WTC11 (cell line): ENCODE data around the gene EIF3M. TPM values are rescaled to one million over a fixed set of nuclear protein-coding genes. Genes with fewer than 3 reads are reported as not detected.

Source experiments
- ELF4 ChIP-seq: sonication (generic); formaldehyde crosslinking; IDR thresholded peaks from 2 replicates; pipeline ENCODE4 v1.8.1; 2022; ENCODE audit warnings: low read depth, mild to moderate bottlenecking, moderate library complexity, missing genetic modification reagents
- ESRRA ChIP-seq: sonication (generic); formaldehyde crosslinking; IDR thresholded peaks from 2 replicates; pipeline ENCODE4 v1.8.1; 2022; ENCODE audit warnings: mild to moderate bottlenecking, missing genetic modification reagents, borderline replicate concordance
- ETV6 ChIP-seq: sonication (generic); formaldehyde crosslinking; IDR thresholded peaks from 2 replicates; pipeline ENCODE4 v1.8.1; 2022; ENCODE audit warnings: mild to moderate bottlenecking, missing genetic modification reagents
- FOXK1 ChIP-seq: sonication (generic); formaldehyde crosslinking; IDR thresholded peaks from 2 replicates; pipeline ENCODE4 v1.8.0; 2022; ENCODE audit warnings: mild to moderate bottlenecking, moderate library complexity, missing genetic modification reagents
- FOXP4 ChIP-seq: sonication (generic); formaldehyde crosslinking; IDR thresholded peaks from 2 replicates; pipeline ENCODE4 v1.8.0; 2022; ENCODE audit warnings: mild to moderate bottlenecking, missing genetic modification reagents
- GABPB1 ChIP-seq: sonication (generic); formaldehyde crosslinking; IDR thresholded peaks from 2 replicates; pipeline ENCODE4 v1.8.1; 2023; ENCODE audit warnings: mild to moderate bottlenecking, missing genetic modification reagents
- GRHL2 ChIP-seq: fragments of 250-450 bp; sonication (Bioruptor Pico); IDR thresholded peaks from 2 replicates; pipeline ENCODE4 v1.8.0; 2022; ENCODE audit warnings: mild to moderate bottlenecking, moderate library complexity; ENCODE audit not compliant: insufficient replicate concordance, severe bottlenecking
- HMGA2 ChIP-seq: fragments of 250-450 bp; sonication (Bioruptor Pico); IDR thresholded peaks from 2 replicates; pipeline ENCODE4 v1.4.0; 2021; ENCODE audit warnings: mild to moderate bottlenecking, moderate library complexity
- KAT7 ChIP-seq: sonication (generic); formaldehyde crosslinking; IDR thresholded peaks from 2 replicates; pipeline ENCODE4 v1.8.1; 2023; ENCODE audit warnings: missing genetic modification reagents, mild to moderate bottlenecking, borderline replicate concordance
- MLX ChIP-seq: sonication (generic); formaldehyde crosslinking; IDR thresholded peaks from 2 replicates; pipeline ENCODE4 v1.8.1; 2023; ENCODE audit warnings: mild to moderate bottlenecking, missing genetic modification reagents, moderate library complexity
- MXD4 ChIP-seq: fragments of 250-450 bp; sonication (Bioruptor Pico); IDR thresholded peaks from 2 replicates; pipeline ENCODE4 v1.8.0; 2021; ENCODE audit warnings: mild to moderate bottlenecking, moderate library complexity, borderline replicate concordance
- MYBL2 ChIP-seq: sonication (generic); formaldehyde crosslinking; IDR thresholded peaks from 2 replicates; pipeline ENCODE4 v1.8.1; 2023; ENCODE audit warnings: mild to moderate bottlenecking, moderate library complexity, missing genetic modification reagents
- NFE2L1 ChIP-seq: sonication (generic); formaldehyde crosslinking; IDR thresholded peaks from 2 replicates; pipeline ENCODE4 v1.8.1; 2023; ENCODE audit warnings: missing genetic modification reagents
- NR3C1 ChIP-seq: sonication (generic); formaldehyde crosslinking; conservative IDR thresholded peaks from 2 replicates; pipeline ENCODE4 v1.8.1; 2023; ENCODE audit warnings: low read depth, mild to moderate bottlenecking, missing genetic modification reagents
- RELA ChIP-seq: sonication (generic); formaldehyde crosslinking; IDR thresholded peaks from 2 replicates; pipeline ENCODE4 v1.8.1; 2022; ENCODE audit warnings: missing genetic modification reagents, mild to moderate bottlenecking, borderline replicate concordance
- RORB ChIP-seq: fragments of 250-450 bp; sonication (Bioruptor Pico); IDR thresholded peaks from 2 replicates; pipeline ENCODE4 v1.9.0; 2021; ENCODE audit warnings: mild to moderate bottlenecking
- USF1 ChIP-seq: sonication (generic); formaldehyde crosslinking; IDR thresholded peaks from 2 replicates; pipeline ENCODE4 v1.8.0; 2022; ENCODE audit warnings: mild to moderate bottlenecking, missing genetic modification reagents
- USF2 ChIP-seq: sonication (generic); formaldehyde crosslinking; IDR thresholded peaks from 2 replicates; pipeline ENCODE4 v1.8.1; 2023; ENCODE audit warnings: mild to moderate bottlenecking, missing genetic modification reagents, moderate library complexity
- ZNF317 ChIP-seq: sonication (generic); formaldehyde crosslinking; IDR thresholded peaks from 2 replicates; pipeline ENCODE4 v1.8.1; 2023; ENCODE audit warnings: low read depth, mild to moderate bottlenecking, moderate library complexity, missing genetic modification reagents, borderline replicate concordance
- ZNF512 ChIP-seq: sonication (generic); formaldehyde crosslinking; IDR thresholded peaks from 2 replicates; pipeline ENCODE4 v1.8.1; 2022; ENCODE audit warnings: missing genetic modification reagents, borderline replicate concordance
- total RNA-seq: library from RNA; stranded (reverse); gene quantifications from 3 replicates; pipeline ENCODE4 v1.2.3, GENCODE V29; 2021
- TF ChIP-seq, protein P1 (sequence below): sonication (generic); formaldehyde crosslinking; IDR thresholded peaks from 2 replicates; pipeline ENCODE4 v1.8.0; 2023; ENCODE audit warnings: mild to moderate bottlenecking, missing genetic modification reagents
- TF ChIP-seq, protein P2 (sequence below): sonication (generic); formaldehyde crosslinking; IDR thresholded peaks from 2 replicates; pipeline ENCODE4 v1.8.0; 2023; ENCODE audit warnings: missing genetic modification reagents
- TF ChIP-seq, protein P3 (sequence below): sonication (generic); formaldehyde crosslinking; conservative IDR thresholded peaks from 2 replicates; pipeline ENCODE4 v1.8.1; 2023; ENCODE audit warnings: mild to moderate bottlenecking, low read depth, missing genetic modification reagents, moderate library complexity
- TF ChIP-seq, protein P4 (sequence below): sonication (generic); formaldehyde crosslinking; IDR thresholded peaks from 2 replicates; pipeline ENCODE4 v1.8.1; 2023; ENCODE audit warnings: mild to moderate bottlenecking, missing genetic modification reagents
- TF ChIP-seq, protein P5 (sequence below): fragments of 250-450 bp; sonication (Bioruptor Pico); IDR thresholded peaks from 2 replicates; pipeline ENCODE4 v1.8.0; 2021; ENCODE audit warnings: mild to moderate bottlenecking

The EIF3M gene
- total RNA-seq, 1 experiment from 2014 or later, result 365 TPM

DNA sequence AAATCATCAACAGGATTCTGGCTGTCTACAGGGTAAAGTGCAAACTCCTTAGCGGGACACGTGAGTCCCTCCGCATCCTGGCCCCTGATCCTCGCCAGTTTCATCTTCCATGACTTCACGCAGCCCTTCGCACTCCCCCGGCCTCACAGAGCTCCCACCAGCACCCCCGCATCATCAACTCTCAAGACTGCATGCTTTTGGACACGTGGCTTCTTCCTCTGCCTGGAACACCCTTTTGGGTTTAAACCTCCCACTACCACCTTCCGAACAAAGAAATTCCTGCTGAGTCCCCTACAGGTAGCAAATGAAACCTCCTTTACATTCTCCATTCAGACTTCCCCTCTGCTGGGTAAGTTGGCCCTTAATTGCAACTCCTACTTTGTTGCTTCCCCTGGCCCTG is 12.6 kb upstream of the EIF3M start (continued):
- TF ChIP-seq, protein P1, sequence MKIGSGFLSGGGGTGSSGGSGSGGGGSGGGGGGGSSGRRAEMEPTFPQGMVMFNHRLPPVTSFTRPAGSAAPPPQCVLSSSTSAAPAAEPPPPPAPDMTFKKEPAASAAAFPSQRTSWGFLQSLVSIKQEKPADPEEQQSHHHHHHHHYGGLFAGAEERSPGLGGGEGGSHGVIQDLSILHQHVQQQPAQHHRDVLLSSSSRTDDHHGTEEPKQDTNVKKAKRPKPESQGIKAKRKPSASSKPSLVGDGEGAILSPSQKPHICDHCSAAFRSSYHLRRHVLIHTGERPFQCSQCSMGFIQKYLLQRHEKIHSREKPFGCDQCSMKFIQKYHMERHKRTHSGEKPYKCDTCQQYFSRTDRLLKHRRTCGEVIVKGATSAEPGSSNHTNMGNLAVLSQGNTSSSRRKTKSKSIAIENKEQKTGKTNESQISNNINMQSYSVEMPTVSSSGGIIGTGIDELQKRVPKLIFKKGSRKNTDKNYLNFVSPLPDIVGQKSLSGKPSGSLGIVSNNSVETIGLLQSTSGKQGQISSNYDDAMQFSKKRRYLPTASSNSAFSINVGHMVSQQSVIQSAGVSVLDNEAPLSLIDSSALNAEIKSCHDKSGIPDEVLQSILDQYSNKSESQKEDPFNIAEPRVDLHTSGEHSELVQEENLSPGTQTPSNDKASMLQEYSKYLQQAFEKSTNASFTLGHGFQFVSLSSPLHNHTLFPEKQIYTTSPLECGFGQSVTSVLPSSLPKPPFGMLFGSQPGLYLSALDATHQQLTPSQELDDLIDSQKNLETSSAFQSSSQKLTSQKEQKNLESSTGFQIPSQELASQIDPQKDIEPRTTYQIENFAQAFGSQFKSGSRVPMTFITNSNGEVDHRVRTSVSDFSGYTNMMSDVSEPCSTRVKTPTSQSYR, result no peak
- TF ChIP-seq RELA (no peak), ELF4 (CRISPR knock-in tag) (no peak), FOXP4 (CRISPR knock-in tag) (no peak), ESRRA (CRISPR knock-in tag) (no peak), MYBL2 (no peak), HMGA2 (no peak), GABPB1 (no peak), ZNF317 (CRISPR knock-in tag) (no peak), MXD4 (CRISPR knock-in tag) (no peak), RORB (CRISPR knock-in tag) (no peak), USF1 (peak; percentile 60), ZNF512 (CRISPR knock-in tag) (no peak), NFE2L1 (CRISPR knock-in tag) (no peak), USF2 (peak; percentile 57), KAT7 (CRISPR knock-in tag) (no peak), GRHL2 (CRISPR knock-in tag) (no peak), MLX (CRISPR knock-in tag) (no peak), FOXK1 (CRISPR knock-in tag) (no peak), ETV6 (CRISPR knock-in tag) (no peak), NR3C1 (CRISPR knock-in tag) (no peak)
- TF ChIP-seq, protein P2, sequence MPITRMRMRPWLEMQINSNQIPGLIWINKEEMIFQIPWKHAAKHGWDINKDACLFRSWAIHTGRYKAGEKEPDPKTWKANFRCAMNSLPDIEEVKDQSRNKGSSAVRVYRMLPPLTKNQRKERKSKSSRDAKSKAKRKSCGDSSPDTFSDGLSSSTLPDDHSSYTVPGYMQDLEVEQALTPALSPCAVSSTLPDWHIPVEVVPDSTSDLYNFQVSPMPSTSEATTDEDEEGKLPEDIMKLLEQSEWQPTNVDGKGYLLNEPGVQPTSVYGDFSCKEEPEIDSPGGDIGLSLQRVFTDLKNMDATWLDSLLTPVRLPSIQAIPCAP, result no peak
- TF ChIP-seq, protein P3, sequence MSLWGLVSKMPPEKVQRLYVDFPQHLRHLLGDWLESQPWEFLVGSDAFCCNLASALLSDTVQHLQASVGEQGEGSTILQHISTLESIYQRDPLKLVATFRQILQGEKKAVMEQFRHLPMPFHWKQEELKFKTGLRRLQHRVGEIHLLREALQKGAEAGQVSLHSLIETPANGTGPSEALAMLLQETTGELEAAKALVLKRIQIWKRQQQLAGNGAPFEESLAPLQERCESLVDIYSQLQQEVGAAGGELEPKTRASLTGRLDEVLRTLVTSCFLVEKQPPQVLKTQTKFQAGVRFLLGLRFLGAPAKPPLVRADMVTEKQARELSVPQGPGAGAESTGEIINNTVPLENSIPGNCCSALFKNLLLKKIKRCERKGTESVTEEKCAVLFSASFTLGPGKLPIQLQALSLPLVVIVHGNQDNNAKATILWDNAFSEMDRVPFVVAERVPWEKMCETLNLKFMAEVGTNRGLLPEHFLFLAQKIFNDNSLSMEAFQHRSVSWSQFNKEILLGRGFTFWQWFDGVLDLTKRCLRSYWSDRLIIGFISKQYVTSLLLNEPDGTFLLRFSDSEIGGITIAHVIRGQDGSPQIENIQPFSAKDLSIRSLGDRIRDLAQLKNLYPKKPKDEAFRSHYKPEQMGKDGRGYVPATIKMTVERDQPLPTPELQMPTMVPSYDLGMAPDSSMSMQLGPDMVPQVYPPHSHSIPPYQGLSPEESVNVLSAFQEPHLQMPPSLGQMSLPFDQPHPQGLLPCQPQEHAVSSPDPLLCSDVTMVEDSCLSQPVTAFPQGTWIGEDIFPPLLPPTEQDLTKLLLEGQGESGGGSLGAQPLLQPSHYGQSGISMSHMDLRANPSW (CRISPR knock-in tag), result no peak
- TF ChIP-seq, protein P4, sequence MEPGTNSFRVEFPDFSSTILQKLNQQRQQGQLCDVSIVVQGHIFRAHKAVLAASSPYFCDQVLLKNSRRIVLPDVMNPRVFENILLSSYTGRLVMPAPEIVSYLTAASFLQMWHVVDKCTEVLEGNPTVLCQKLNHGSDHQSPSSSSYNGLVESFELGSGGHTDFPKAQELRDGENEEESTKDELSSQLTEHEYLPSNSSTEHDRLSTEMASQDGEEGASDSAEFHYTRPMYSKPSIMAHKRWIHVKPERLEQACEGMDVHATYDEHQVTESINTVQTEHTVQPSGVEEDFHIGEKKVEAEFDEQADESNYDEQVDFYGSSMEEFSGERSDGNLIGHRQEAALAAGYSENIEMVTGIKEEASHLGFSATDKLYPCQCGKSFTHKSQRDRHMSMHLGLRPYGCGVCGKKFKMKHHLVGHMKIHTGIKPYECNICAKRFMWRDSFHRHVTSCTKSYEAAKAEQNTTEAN, result no peak
- TF ChIP-seq, protein P5, sequence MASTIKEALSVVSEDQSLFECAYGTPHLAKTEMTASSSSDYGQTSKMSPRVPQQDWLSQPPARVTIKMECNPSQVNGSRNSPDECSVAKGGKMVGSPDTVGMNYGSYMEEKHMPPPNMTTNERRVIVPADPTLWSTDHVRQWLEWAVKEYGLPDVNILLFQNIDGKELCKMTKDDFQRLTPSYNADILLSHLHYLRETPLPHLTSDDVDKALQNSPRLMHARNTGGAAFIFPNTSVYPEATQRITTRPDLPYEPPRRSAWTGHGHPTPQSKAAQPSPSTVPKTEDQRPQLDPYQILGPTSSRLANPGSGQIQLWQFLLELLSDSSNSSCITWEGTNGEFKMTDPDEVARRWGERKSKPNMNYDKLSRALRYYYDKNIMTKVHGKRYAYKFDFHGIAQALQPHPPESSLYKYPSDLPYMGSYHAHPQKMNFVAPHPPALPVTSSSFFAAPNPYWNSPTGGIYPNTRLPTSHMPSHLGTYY (CRISPR knock-in tag), result no peak
